ENCODE results near the gene FBXO31. TPM values are rescaled to one million over a fixed set of nuclear protein-coding genes. Genes with fewer than 3 reads are reported as not detected.

FBXO31 gene
- total and polyA plus RNA-seq, 2 of the 8 experiments (the other 6 are each of a cell fraction or from before 2014, with no cell fraction given): 8.3 to 21.6 TPM

DNA sequence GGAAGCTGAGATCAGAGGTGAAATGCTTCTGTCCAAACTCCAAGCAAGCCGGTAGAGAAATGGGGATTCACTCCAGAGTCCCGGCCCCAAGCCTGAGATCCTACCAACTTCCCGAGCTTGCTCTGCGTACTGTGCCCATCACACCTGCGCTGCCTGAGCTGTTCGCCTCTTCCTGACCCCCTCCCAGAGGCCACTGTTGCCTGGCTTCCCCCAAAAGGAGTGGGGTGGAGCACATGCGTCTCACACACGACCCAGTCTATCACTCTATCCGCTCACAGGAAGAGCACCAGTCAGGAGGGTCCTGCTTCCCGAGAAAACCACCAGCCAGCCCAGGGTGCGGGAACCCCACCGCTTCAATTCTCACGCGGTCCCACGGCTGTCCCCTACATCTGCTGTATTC, 52.9 kb downstream of the FBXO31 start:
- H3K56ac ChIP-seq (replicated peaks; ENCODE audit: insufficient read length, low read depth, low read length): no peak overlapping the region
- H3K9ac ChIP-seq (replicated peaks in 1 of 4; ENCODE audit: extremely low read depth in 1 of 4, low read depth in 3 of 4, low read length in 3 of 4): no peak overlapping the region
- no peaks in the 10 kb centered on the region for H3K9me3 ChIP-seq (ENCODE audit: insufficient read depth in 2 of 2, low read depth in 1 of 2, low read length in 1 of 2)
- TF ChIP-seq CBX5 (IDR thresholded peaks at IDR 0.05; ENCODE audit: low read depth, low read length) (no peak), JUND (IDR thresholded peaks at IDR 0.05; ENCODE audit: low read length) (no peak), POLR2A (IDR thresholded peaks at IDR 0.05; ENCODE audit: control extremely low read depth in 1 of 2, low read depth in 2 of 2, low read length in 2 of 2) (no peak), NRF1 (IDR thresholded peaks at IDR 0.05; ENCODE audit: low read depth, low read length) (no peak), RNF2 (IDR thresholded peaks at IDR 0.05; ENCODE audit: borderline replicate concordance, low read depth, low read length, missing control alignments, poor library complexity, severe bottlenecking) (no peak), TBP (IDR thresholded peaks at IDR 0.05; ENCODE audit: low read depth, low read length) (no peak), SIN3A (conservative IDR thresholded peaks at IDR 0.05 in 1 of 2, IDR thresholded peaks at IDR 0.05 in 1 of 2; ENCODE audit: low read depth in 1 of 2, low read length in 2 of 2) (no peak)
- FAIRE-seq: no peak
- DNase-seq (ENCODE audit: low read depth in 1 of 2, low spot score in 2 of 2): no peak
- no peak overlapping the region for H3K27ac ChIP-seq (ENCODE audit: low read depth, low read length)
- H4K20me1 ChIP-seq (replicated peaks in 1 of 2; ENCODE audit: control insufficient read depth in 1 of 2, insufficient read depth in 2 of 2, low read length in 2 of 2): peaks cover 11 to 14% of the 10 kb centered on the region in 2 experiments
- H3K36me3 ChIP-seq (ENCODE audit: control insufficient read depth in 2 of 4, insufficient read depth in 4 of 4, low read length in 3 of 4): peaks cover 0 to 14% (median 5%) of the 10 kb centered on the region in 4 experiments; a peak in 5 of 8 replicates
- no peak overlapping the region for H2AK5ac ChIP-seq (ENCODE audit: low read depth, low read length)
- no peak overlapping the region for H2BK15ac ChIP-seq (ENCODE audit: low read length)
- no peak overlapping the region for H3K4me2 ChIP-seq (ENCODE audit: insufficient read depth in 1 of 2, low read depth in 2 of 2, low read length in 2 of 2)
- ChIA-PET POLR2A (ENCODE audit: partially characterized antibody) (no interaction called here), CTCF (ENCODE audit: partially characterized antibody) (interaction anchor here (2.0 kb wide), 1 partner anchor 33 kb away, joined by 6 read pairs; no protein-coding TSS in a partner anchor)
- no peaks in the 10 kb centered on the region for H3K23me2 ChIP-seq (ENCODE audit: low read depth, low read length)
- H3K18ac ChIP-seq (ENCODE audit: extremely low read depth, low read length): no peak overlapping the region
- no peaks in the 10 kb centered on the region for H3K4me1 ChIP-seq (replicated peaks in 1 of 4; ENCODE audit: control insufficient read depth in 3 of 4, insufficient read depth in 4 of 4, low read length in 3 of 4)
- H3K14ac ChIP-seq (ENCODE audit: insufficient read length): no peak overlapping the region
- H4K5ac ChIP-seq (ENCODE audit: insufficient read length, low read depth, low read length): no peak overlapping the region
- H3K79me1 ChIP-seq (ENCODE audit: low read depth, low read length): peaks cover 2% of the 10 kb centered on the region; the same call in 1 of the 2 replicates
- H2BK5ac ChIP-seq (ENCODE audit: low read depth, low read length): no peak overlapping the region
- WGBS, 2 experiments (ENCODE audit: extremely low coverage in 1 of 2, insufficient coverage in 1 of 2, insufficient read length in 1 of 2, insufficient replicate concordance in 2 of 2, low coverage in 1 of 2, low lambda C conversion rate in 2 of 2, missing lambda C conversion rate in 1 of 2): 86% methylated on average over 15 of the region's 15 CpGs; no CpG with 5 or more reads in 1 of the 2 experiments
- no peak overlapping the region for H4K8ac ChIP-seq (ENCODE audit: extremely low read depth, insufficient read depth, low read length)
- H3K4me3 ChIP-seq (ENCODE audit: extremely low read depth in 1 of 4, insufficient read depth in 2 of 4, low read depth in 3 of 4, low read length in 4 of 4): no peak overlapping the region
- H2AFZ ChIP-seq (ENCODE audit: low read length): no peak overlapping the region
- no peaks in the 10 kb centered on the region for H3K27me3 ChIP-seq (replicated peaks in 1 of 4; ENCODE audit: control insufficient read depth in 3 of 4, extremely low read depth in 1 of 4, insufficient read depth in 3 of 4, low read length in 3 of 4)
- no peak overlapping the region for H3K4ac ChIP-seq (replicated peaks; ENCODE audit: insufficient read length, low read depth, low read length)
- no peak overlapping the region for H2BK12ac ChIP-seq (ENCODE audit: low read depth, low read length)
- no peak overlapping the region for H2BK120ac ChIP-seq (replicated peaks; ENCODE audit: low read depth, low read length)
- H2BK20ac ChIP-seq (ENCODE audit: low read length): no peak overlapping the region
- no peak overlapping the region for H4K91ac ChIP-seq (replicated peaks; ENCODE audit: insufficient read length, low read length)
- no peak overlapping the region for H3K23ac ChIP-seq (ENCODE audit: insufficient read length)
- H3K79me2 ChIP-seq (ENCODE audit: control insufficient read depth in 1 of 2, insufficient read depth in 2 of 2, low read length in 2 of 2): no peaks in the 10 kb centered on the region

Data from H1 (cell line).